Right lung (tissue), 5 donors: ENCODE data around the gene SOX15. TPM values are rescaled to one million over a fixed set of nuclear protein-coding genes. Genes with fewer than 3 reads are reported as not detected.
A peak's percentile ranks its signal among the peaks of the same experiment; 100 is the strongest.

Source experiments
- DNase-seq, 2 donors: peaks; one replicate each; pipeline ENCODE4 v3.0.0-alpha.2; 2013
- polyA plus RNA-seq, 5 donors: library from polyadenylated mRNA; unstranded; fragments of 120-200 nt; gene quantifications; one replicate each; pipeline versions ENCODE4 v1.2.1 to v1.2.3, GENCODE V29; 2013; ENCODE audit warnings: inconsistent platforms in 1 of 5, low replicate concordance in 1 of 5; ENCODE audit not compliant: insufficient read length in 5 of 5, insufficient read depth in 1 of 5

SOX15 gene
- polyA plus RNA-seq, 5 donors, result 1.4 to 2.5 (median 1.8) TPM

DNA sequence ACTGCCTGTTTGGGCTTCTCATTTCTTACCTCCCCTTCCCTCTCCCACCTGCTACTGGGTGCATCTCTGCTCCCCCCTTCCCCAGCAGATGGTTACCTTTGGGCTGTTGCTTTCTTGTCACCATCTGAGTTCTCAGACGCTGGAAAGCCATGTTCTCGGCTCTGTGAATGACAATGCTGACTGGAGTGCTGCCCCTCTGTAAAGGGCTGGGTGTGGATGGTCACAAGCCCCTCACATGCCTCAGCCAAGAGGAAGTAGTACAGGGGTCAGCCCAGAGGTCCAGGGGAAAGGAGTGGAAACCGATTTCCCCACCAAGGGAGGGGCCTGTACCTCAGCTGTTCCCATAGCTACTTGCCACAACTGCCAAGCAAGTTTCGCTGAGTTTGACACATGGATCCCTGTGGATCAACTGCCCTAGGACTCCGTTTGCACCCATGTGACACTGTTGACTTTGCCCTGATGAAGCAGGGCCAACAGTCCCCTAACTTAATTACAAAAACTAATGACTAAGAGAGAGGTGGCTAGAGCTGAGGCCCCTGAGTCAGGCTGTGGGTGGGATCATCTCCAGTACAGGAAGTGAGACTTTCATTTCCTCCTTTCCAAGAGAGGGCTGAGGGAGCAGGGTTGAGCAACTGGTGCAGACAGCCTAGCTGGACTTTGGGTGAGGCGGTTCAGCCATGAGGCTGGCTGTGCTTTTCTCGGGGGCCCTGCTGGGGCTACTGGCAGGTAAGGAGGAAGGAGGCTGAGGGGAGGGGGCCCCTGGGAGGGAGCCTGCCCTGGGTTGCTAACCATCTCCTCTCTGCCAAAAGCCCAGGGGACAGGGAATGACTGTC, 10.7 kb downstream of the SOX15 start, which contains the start of gene CD68:
TSS of gene CD68 (plus strand) at position 638 of the 833 bp plus-strand sequence. CDS start at position 678, 40 bp downstream.
- peak in 1 of 2 donors; percentile 31 for DNase-seq

DNA sequence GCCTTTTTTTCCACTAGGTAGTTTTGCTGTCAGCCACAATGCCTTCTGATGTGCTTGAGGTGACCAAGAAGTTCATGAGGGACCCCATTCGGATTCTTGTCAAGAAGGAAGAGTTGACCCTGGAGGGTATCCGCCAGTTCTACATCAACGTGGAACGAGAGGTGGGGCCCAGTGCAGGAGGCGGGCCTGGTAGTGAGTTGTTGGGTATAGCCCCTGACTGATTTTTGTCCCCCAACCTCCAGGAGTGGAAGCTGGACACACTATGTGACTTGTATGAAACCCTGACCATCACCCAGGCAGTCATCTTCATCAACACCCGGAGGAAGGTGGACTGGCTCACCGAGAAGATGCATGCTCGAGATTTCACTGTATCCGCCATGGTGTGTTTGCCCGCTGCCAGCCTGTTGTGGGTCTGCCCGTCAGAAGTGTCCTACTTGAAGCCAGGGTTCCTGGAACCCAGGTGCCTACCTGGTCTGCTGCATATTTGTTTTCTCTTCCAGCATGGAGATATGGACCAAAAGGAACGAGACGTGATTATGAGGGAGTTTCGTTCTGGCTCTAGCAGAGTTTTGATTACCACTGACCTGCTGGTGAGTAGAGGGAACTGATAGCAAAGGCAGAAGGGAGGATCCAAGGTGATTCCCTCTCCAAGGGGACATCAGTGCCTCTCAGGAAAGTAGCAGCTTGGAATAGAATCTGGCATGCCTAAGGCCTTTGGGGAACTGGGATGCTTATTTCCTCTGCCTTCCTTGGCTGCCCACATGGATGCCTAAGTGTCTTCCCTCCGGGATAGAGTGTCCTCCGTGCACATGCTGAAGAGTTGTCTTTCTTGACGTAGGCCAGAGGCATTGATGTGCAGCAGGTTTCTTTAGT, 12.3 kb downstream of the SOX15 start:
- DNase-seq, result no peak

DNA sequence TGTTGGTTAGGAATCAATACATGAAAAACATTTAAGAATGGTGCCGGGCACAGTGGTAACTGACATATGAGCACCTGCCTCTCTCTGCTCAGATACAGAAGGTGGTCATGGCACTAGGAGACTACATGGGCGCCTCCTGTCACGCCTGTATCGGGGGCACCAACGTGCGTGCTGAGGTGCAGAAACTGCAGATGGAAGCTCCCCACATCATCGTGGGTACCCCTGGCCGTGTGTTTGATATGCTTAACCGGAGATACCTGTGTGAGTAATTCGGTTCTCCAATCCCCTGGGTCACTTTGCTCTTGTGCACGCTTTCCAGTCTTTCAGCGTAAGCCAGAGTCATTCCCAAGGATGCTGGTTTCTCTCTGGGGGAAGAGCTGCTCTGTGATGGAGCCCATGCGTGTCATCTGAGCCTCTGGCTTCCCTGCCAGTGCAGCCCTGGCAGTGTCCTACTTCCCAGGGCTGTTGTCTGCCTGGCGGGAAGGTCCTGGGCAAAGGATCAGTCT, 13.4 kb downstream of the SOX15 start:
- no peak for DNase-seq

DNA sequence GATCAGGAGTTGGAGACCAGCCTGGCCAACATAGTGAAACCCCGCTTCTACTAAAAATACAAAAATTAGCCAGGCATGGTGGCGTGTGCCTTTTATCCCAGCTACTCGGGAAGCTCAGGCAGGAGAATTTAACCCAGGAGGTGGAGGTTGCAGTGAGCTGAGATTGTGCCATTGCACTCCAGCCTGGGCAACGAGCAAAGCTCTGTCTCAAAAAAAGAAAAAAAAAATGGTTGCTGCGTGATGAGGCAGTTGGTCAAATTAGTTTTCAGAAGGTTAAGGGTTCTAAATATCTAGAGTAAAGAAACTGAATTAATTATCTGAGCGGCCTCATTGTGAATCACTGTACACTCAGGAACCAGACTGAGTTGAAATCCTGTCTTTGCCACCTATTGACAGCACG, 13.9 kb downstream of the SOX15 start:
- no peak for DNase-seq

DNA sequence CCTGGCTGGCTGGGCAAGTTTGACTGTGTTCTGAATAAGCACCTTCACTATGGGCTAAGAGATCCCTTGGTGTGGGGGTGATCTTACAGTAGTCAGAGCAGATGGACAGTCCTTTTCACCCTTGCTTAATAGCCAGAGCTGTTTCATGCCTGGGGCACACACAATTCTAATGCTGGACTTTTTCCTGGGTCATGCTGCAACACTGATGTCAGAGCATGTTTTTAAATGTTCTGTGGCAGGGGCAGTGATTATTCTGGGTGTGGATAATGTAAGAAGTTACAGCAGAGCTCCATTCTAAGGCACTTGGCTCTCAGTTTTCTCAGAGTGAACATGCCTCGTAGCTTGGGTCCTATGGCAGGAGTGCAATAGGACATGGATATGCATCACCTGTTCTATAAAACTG, 14.4 kb downstream of the SOX15 start:
- no peak for DNase-seq

DNA sequence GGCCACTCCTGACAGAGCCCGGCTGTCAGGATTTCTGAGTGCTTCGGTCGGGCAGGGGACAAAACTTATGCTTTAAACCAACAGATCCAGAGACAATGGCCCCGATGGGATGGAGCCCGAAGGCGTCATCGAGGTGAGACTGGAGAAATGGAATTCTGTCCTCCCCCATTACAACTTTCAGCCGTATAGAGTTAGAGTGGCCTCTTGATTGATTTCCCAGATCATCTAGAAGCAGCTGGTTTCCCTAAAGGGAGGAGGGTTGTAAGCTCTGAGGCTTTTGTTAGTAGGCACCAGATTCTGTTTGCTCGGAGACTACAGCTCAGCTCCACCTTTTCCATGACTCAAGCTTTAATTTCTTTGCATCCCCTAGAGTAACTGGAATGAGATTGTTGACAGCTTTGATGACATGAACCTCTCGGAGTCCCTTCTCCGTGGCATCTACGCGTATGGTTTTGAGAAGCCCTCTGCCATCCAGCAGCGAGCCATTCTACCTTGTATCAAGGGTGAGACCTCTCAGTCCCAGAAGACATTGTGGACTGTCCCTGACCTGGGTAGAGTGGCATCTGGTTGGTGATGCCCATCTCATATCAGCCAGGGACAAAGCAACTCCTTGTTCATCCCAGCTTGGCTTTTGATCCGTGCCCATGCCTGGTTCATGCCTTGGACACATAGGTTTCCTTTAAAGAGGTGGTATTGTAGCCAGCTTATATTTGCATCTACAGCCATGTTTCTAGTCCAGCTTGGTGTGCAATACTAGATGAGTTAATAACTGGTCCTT, 15.5 kb downstream of the SOX15 start:
- no peak for DNase-seq

DNA sequence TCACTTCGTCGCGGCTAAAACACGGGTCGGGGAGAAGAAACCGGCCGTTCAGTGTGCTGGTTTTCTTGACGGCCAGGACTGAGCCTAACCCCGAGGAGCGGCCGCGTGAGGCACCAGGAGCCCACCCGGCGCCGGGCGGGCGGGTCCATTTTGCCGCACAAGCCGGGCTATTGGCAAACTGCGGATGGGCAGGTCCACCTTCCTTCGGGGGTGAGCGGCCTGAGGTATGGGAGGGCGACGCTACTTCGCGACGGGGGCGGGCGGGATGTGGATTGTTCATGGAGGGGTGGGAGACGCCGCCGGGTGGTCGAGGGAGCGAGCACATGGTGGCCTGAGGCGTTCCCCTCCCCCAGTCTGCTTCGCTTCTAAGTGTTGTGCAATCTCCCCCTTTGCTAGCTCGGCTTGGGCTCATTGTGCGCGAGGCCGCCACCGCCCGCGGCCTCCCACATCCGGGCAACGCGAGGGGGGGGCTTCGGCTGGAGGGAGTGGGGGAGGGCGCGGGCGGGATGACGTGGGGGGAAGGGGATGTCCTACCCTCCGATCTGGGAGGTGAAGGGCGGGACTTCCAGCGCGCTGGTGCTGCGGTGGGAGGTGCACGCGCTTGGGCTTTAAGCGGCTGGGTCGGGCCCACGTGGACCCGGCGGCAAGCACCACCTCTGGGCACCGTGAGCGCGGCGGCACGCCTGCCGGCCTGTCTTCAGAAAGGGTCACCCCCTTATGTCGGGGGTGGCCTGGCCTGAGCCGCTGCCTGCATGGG, 16.4 kb downstream of the SOX15 start:
- peak; percentile 94 to 95 for DNase-seq

DNA sequence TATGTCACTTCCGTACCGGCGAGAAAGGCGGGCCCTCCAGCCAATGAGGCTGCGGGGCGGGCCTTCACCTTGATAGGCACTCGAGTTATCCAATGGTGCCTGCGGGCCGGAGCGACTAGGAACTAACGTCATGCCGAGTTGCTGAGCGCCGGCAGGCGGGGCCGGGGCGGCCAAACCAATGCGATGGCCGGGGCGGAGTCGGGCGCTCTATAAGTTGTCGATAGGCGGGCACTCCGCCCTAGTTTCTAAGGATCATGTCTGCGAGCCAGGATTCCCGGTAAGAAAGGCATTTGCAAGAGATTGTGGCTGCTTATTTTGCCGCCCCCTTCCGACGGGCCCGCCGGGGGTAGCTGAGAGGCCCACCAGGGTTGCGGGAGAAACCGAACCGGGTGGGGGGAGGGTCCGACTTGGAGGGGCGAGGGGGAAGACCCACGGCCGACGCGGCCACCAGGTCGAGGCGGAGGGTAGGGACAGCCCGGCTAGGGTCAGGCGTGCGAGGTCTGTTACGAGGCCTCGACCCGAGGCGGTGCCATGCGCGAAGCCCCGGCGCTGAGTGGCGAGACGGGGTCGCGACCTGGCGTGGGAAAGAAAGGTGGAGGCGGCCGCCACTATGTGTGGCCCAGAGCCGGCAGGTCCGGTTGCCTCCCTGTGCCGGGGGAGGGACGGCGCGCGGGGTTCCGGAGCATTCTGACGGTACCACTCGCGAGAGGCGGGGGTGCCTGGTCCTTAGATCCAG, 17.1 kb downstream of the SOX15 start:
- DNase-seq, result peak; percentile 99

DNA sequence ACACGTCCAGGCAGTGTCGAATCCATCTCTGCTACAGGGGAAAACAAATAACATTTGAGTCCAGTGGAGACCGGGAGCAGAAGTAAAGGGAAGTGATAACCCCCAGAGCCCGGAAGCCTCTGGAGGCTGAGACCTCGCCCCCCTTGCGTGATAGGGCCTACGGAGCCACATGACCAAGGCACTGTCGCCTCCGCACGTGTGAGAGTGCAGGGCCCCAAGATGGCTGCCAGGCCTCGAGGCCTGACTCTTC, 17.6 kb downstream of the SOX15 start:
- DNase-seq, result no peak

DNA sequence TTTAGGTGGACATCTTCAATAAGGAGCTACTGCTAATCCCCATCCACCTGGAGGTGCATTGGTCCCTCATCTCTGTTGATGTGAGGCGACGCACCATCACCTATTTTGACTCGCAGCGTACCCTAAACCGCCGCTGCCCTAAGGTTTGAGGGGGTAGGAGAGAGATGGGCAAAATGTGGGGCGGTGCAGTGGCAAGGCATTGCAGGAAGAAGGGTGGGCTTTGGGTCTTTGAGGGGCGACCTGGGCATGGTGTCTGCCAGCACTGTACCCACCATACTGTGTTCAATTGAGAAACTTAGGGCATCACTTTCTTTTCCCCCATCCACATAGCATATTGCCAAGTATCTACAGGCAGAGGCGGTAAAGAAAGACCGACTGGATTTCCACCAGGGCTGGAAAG, 19.5 kb downstream of the SOX15 start:
- no peak for DNase-seq

DNA sequence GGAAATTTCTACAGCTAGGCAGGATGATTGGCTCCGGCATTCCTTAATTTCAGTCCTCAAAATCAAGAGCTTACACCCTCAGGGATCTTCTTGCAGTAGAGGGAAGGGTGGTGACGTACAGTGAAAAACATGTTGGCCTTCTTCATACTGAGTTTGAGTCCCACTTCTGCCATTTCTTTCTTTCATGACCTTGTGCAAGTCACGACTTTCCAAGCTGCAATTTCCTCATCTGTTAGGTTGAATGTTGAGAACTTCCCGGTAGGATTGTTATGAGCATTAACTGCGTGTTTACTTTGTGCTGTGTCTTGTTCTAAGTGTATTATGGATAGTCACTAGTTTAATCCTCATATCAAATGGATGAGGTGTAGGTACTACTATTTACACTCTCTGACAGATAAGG, 20.3 kb downstream of the SOX15 start:
- DNase-seq, result no peak

DNA sequence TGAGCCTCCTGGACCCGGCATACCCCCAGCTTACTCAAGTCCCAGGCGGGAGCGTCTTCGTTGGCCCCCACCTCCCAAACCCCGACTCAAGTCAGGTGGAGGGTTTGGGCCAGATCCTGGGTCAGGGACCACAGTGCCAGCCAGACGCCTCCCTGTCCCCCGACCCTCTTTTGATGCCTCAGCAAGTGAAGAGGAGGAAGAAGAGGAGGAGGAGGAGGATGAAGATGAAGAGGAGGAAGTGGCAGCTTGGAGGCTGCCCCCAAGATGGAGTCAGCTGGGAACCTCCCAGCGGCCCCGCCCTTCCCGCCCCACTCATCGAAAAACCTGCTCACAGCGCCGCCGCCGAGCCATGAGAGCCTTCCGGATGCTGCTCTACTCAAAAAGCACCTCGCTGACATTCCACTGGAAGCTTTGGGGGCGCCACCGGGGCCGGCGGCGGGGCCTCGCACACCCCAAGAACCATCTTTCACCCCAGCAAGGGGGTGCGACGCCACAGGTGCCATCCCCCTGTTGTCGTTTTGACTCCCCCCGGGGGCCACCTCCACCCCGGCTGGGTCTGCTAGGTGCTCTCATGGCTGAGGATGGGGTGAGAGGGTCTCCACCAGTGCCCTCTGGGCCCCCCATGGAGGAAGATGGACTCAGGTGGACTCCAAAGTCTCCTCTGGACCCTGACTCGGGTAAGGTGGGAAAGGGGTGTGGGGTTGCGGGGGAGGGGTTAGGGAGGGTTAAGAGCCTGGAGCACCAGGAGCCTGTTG, 26.6 kb downstream of the SOX15 start:
- no peak for DNase-seq

DNA sequence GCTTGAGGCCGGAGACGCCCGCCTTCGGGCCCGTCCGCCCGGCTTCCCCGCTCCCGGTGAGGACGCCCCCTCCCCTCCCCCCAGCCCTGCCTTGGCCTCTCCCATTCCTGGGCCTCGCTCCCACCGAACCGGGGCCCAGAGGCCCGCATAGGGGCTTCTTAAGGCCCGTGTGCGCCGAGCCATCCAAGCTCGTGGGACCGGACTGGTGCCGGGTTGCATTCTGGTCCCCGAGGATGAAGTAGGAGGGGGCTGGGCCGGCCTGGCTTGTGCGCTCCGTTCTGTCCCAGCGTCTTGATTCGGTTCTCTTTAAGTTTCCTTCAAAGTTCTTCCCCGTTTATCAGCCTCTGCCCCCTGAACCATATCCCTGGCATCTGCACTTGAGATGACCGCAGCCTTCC, 27.7 kb downstream of the SOX15 start:
- DNase-seq, result no peak

DNA sequence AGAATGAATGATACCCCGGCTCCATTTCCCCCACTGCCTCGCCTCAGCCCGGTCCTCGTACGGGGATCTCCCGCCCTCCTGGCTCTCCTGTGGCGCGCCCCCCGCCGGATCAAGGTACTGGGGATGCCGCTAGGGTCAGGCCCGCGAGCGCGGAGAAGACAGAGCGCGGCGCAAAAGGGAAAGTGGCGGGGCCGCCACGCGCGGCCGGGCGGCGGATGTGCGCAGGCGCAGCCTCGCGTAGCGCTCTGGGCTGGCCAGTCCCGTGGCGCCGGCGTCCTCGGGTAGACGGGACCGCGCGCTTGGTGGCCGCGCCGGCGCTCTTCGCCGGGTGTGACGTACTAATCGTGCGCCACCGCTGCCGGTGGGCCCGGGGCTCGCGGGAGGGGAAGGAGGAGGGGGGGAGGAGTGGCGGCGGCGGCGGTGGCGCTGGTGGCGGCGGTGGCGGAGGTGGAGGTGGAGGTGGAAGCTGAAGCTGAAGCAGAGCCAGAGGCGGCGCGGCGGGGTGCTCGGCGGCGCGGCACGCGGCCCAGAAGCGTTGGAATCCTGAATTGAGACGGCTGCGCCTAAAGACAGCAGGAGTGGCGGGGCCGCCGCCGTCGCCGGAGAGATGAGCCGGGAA, 28.2 kb downstream of the SOX15 start, which contains the start of gene SENP3:
TSS of gene SENP3 (plus strand) at position 331 of the 619 bp plus-strand sequence. CDS start 1,158 bp downstream, outside the sequence.
- DNase-seq, result peak; percentile 91 to 93

DNA sequence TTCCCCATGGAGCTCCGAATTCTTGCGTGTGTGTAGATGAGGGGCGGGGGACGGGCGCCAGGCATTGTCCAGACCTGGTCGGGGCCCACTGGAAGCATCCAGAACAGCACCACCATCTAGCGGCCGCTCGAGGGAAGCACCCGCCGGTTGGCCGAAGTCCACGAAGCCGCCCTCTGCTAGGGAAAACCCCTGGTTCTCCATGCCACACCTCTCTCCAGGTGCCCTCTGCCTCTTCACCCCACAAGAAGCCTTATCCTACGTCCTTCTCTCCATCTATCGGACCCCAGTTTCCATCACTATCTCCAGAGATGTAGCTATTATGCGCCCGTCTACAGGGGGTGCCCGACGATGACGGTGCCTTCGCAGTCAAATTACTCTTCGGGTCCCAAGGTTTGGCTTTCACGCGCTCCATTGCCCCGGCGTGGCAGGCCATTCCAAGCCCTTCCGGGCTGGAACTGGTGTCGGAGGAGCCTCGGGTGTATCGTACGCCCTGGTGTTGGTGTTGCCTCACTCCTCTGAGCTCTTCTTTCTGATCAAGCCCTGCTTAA, 28.8 kb downstream of the SOX15 start:
- DNase-seq, result peak; percentile 82 to 90

DNA sequence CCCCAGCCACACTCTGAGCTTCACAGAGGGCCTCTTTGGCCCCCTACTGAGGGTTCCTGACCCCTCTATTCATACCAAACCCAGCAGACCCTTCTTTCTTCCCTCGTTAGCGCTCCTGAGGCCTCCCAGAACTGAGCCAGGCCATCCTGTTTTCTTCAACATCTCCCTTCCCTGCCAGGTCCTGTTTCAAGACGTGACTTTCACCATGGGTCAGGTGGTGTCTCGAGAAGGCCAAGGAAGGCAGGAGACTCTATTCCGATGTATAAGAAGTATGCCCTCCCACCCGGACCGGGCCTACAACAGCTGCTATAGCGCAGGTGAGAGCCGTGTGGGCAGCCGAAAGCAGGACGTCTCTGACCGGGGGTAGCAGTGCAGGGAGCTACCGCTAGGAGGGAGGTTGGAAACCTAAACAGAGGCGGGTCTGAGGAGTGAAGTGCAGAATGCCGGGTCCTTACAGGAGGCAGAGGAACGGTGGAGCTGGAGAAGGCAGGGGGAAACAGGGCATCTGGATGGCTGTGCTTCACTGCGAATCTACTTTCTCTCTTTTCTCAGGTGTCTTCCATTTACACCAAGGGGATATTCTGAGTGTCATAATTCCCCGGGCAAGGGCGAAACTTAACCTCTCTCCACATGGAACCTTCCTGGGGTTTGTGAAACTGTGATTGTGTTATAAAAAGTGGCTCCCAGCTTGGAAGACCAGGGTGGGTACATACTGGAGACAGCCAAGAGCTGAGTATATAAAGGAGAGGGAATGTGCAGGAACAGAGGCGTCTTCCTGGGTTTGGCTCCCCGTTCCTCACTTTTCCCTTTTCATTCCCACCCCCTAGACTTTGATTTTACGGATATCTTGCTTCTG, 29.5 kb downstream of the SOX15 start:
- DNase-seq, result no peak

DNA sequence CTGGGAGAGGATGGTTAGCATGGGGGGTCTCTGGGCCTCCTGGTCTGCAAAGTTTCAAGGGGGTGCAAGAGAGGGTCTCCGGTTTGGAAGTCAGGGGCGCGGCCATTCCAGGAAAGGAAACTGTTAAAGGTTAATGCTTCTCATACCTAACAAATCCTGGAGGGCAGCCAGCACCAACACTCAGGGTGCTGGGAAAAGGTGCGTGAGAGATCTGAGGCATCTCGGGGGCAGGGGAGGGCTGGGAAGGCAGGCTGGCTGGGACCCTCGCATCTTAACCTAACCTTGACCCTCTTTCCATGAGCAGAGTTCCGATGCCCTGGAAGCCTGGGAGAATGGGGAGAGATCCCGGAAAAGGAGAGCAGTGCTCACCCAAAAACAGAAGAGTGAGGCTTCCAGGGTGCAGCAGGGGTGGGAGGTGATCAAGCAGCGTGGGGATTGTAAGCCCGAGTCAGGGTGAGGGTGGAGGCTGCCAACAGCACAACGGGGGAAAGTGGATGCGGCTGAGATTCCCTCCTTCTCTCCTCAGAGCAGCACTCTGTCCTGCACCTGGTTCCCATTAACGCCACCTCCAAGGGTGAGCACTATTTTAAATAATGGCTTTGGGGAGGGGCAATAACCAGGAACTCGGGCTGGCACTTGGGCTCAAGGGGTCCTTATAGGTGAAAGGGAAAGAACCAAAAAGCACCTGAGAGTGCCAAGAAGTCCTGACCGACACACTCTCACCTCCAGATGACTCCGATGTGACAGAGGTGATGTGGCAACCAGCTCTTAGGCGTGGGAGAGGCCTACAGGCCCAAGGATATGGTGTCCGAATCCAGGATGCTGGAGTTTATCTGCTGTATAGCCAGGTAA, 30.3 kb downstream of the SOX15 start:
- no peak for DNase-seq
